SJSA1 (cell line): ENCODE results near the gene THSD4. TPM values are rescaled to one million over a fixed set of nuclear protein-coding genes. Genes with fewer than 3 reads are reported as not detected.
A peak's percentile ranks its signal among the peaks of the same experiment; 100 is the strongest.

Experiments
- DNase-seq, 2 experiments: peaks; one replicate each; pipeline ENCODE4 v3.0.0-alpha.2; 2015 to 2020; ENCODE audit warnings: low spot score in 2 of 2, low read depth in 1 of 2
- H3K27ac ChIP-seq: fragments of 250-450 bp; sonication (Bioruptor Pico); 2 replicates; pipeline ENCODE4 v1.5.1; 2020; ENCODE audit warnings: mild to moderate bottlenecking, moderate library complexity
- H3K27me3 ChIP-seq: fragments of 250-450 bp; sonication (Bioruptor Pico); replicated peaks from 2 replicates; pipeline ENCODE4 v1.5.1; 2020; ENCODE audit warnings: mild to moderate bottlenecking, moderate library complexity
- H3K36me3 ChIP-seq: fragments of 250-450 bp; sonication (Bioruptor Pico); 2 replicates; pipeline ENCODE4 v1.5.1; 2020; ENCODE audit warnings: mild to moderate bottlenecking
- H3K4me1 ChIP-seq: fragments of 250-450 bp; sonication (Bioruptor Pico); replicated peaks from 2 replicates; pipeline ENCODE4 v1.6.1; 2021; ENCODE audit warnings: mild to moderate bottlenecking
- H3K4me3 ChIP-seq: fragments of 250-450 bp; sonication (Bioruptor Pico); 2 replicates; pipeline ENCODE4 v1.5.1; 2020; ENCODE audit warnings: mild to moderate bottlenecking
- H3K9me3 ChIP-seq: fragments of 250-450 bp; sonication (Bioruptor Pico); replicated peaks from 2 replicates; pipeline ENCODE4 v1.5.1; 2020; ENCODE audit warnings: mild to moderate bottlenecking
- total RNA-seq: library from RNA; depleted of rRNA; stranded (reverse); fragments of >200 nt; shearing (Covaris generic); gene quantifications from 2 replicates; pipeline ENCODE4 v1.2.3, GENCODE V29; 2014

Gene THSD4
- total RNA-seq, 1 experiment from 2014 or later: 14.6 TPM

- Histone ChIP-seq H3K27me3 (no peaks in the 10 kb centered on the region), H3K27ac (peak overlapping the region; percentile 41), H3K36me3 (no peaks in the 10 kb centered on the region), H3K4me1 (peaks cover 60% of the 10 kb centered on the region), H3K9me3 (no peaks in the 10 kb centered on the region), H3K4me3 (no peak overlapping the region)
- DNase-seq: no peak
Measured at GRCh38 chr15:71275566-71276335, 160.5 kb downstream of the THSD4 start.

GRCh38 chr15:71276336-71276665 lies 161.0 kb downstream of the THSD4 start:
- Histone ChIP-seq H3K27me3 (no peaks in the 10 kb centered on the region), H3K36me3 (no peaks in the 10 kb centered on the region), H3K4me1 (peaks cover 65% of the 10 kb centered on the region), H3K27ac (peak overlapping the region; percentile 41), H3K9me3 (no peaks in the 10 kb centered on the region), H3K4me3 (no peak overlapping the region)
- DNase-seq: no peak

- no peaks in the 10 kb centered on the region for H3K9me3 ChIP-seq
- peaks cover 61% of the 10 kb centered on the region for H3K4me1 ChIP-seq
- no peaks in the 10 kb centered on the region for H3K27me3 ChIP-seq
- H3K27ac ChIP-seq: no peak overlapping the region
- DNase-seq: no peak
- no peaks in the 10 kb centered on the region for H3K36me3 ChIP-seq
- no peak overlapping the region for H3K4me3 ChIP-seq
Measured at GRCh38 chr15:71278989-71279756, 163.9 kb downstream of the THSD4 start.

- H3K27ac ChIP-seq: no peak overlapping the region
Measured at GRCh38 chr15:71279757-71280141, 164.5 kb downstream of the THSD4 start.

GRCh38 chr15:71280206-71280605 lies 164.9 kb downstream of the THSD4 start:
- Histone ChIP-seq H3K36me3 (no peaks in the 10 kb centered on the region), H3K4me3 (no peak overlapping the region), H3K9me3 (no peaks in the 10 kb centered on the region), H3K27me3 (no peaks in the 10 kb centered on the region), H3K27ac (no peak overlapping the region), H3K4me1 (peaks cover 51% of the 10 kb centered on the region)
- no peak for DNase-seq

More at GRCh38 chr15:71279757-71280141, 164.5 kb downstream of the THSD4 start:
- no peak for DNase-seq
- Histone ChIP-seq H3K9me3 (no peaks in the 10 kb centered on the region), H3K27me3 (no peaks in the 10 kb centered on the region), H3K36me3 (no peaks in the 10 kb centered on the region), H3K4me3 (no peak overlapping the region), H3K4me1 (peaks cover 56% of the 10 kb centered on the region)

- peaks cover 41% of the 10 kb centered on the region for H3K4me1 ChIP-seq
- no peaks in the 10 kb centered on the region for H3K27me3 ChIP-seq
- no peaks in the 10 kb centered on the region for H3K9me3 ChIP-seq
- H3K27ac ChIP-seq: peak overlapping the region; percentile 67
- H3K4me3 ChIP-seq: no peak overlapping the region
- no peak for DNase-seq
- H3K36me3 ChIP-seq: no peaks in the 10 kb centered on the region
Measured at GRCh38 chr15:71281256-71281655, 166.0 kb downstream of the THSD4 start.

- Histone ChIP-seq H3K4me3 (no peak overlapping the region), H3K27me3 (no peaks in the 10 kb centered on the region), H3K4me1 (peaks cover 37% of the 10 kb centered on the region), H3K9me3 (no peaks in the 10 kb centered on the region), H3K36me3 (no peaks in the 10 kb centered on the region), H3K27ac (peak overlapping the region; percentile 67)
- peak in 1 of 2 experiments; percentile 58 for DNase-seq
Measured at GRCh38 chr15:71282076-71282475, 166.8 kb downstream of the THSD4 start.

- H3K27ac ChIP-seq: peak overlapping the region; percentile 75
- peak in 1 of 2 experiments; percentile 63 for DNase-seq
- no peaks in the 10 kb centered on the region for H3K27me3 ChIP-seq
- H3K4me1 ChIP-seq: peaks cover 31% of the 10 kb centered on the region
- no peaks in the 10 kb centered on the region; the same call in 1 of the 2 replicates for H3K36me3 ChIP-seq
- H3K4me3 ChIP-seq: no peak overlapping the region
- no peaks in the 10 kb centered on the region for H3K9me3 ChIP-seq
Measured at GRCh38 chr15:71288348-71288955, 173.2 kb downstream of the THSD4 start.

- no peaks in the 10 kb centered on the region; the same call in 1 of the 2 replicates for H3K36me3 ChIP-seq
- no peaks in the 10 kb centered on the region for H3K9me3 ChIP-seq
- peaks cover 45% of the 10 kb centered on the region for H3K4me1 ChIP-seq
- H3K4me3 ChIP-seq: no peak overlapping the region
- H3K27me3 ChIP-seq: no peaks in the 10 kb centered on the region
- H3K27ac ChIP-seq: no peak overlapping the region
- DNase-seq: no peak
Measured at GRCh38 chr15:71290002-71290401, 174.7 kb downstream of the THSD4 start.

- H3K4me3 ChIP-seq: no peak overlapping the region
- no peak for DNase-seq
- H3K27ac ChIP-seq: no peak overlapping the region
- no peaks in the 10 kb centered on the region for H3K9me3 ChIP-seq
- no peaks in the 10 kb centered on the region; the same call in 1 of the 2 replicates for H3K36me3 ChIP-seq
- no peaks in the 10 kb centered on the region for H3K27me3 ChIP-seq
- peaks cover 54% of the 10 kb centered on the region for H3K4me1 ChIP-seq
Measured at GRCh38 chr15:71290881-71291635, 175.8 kb downstream of the THSD4 start.

- no peaks in the 10 kb centered on the region for H3K9me3 ChIP-seq
- H3K36me3 ChIP-seq: no peaks in the 10 kb centered on the region; the same call in 1 of the 2 replicates
- H3K27me3 ChIP-seq: no peaks in the 10 kb centered on the region
- no peak for DNase-seq
- H3K4me3 ChIP-seq: no peak overlapping the region
- peaks cover 60% of the 10 kb centered on the region for H3K4me1 ChIP-seq
- no peak overlapping the region for H3K27ac ChIP-seq
Measured at GRCh38 chr15:71291723-71292122, 176.5 kb downstream of the THSD4 start.

GRCh38 chr15:71293723-71294122 lies 178.5 kb downstream of the THSD4 start:
- DNase-seq: peak; percentile 86 to 88
- Histone ChIP-seq H3K9me3 (no peaks in the 10 kb centered on the region), H3K36me3 (no peaks in the 10 kb centered on the region; the same call in 1 of the 2 replicates), H3K27ac (peak overlapping the region; percentile 99), H3K4me1 (peaks cover 46% of the 10 kb centered on the region), H3K4me3 (no peak overlapping the region), H3K27me3 (no peaks in the 10 kb centered on the region)

GRCh38 chr15:71294251-71294910 lies 179.1 kb downstream of the THSD4 start:
- peak overlapping the region; percentile 2; the same call in 1 of the 2 replicates for H3K4me3 ChIP-seq
- peak; percentile 78 to 98 for DNase-seq

More at GRCh38 chr15:71294251-71294910, 179.1 kb downstream of the THSD4 start:
- no peaks in the 10 kb centered on the region for H3K27me3 ChIP-seq
- H3K9me3 ChIP-seq: no peaks in the 10 kb centered on the region
- peak overlapping the region; percentile 99 for H3K27ac ChIP-seq
- peaks cover 40% of the 10 kb centered on the region for H3K4me1 ChIP-seq
- H3K36me3 ChIP-seq: no peaks in the 10 kb centered on the region; the same call in 1 of the 2 replicates
